GM23338 (cell line): Measurements from ENCODE around the gene CRLF3.

Source experiments
- EZH2 ChIP-seq: fragments of 200-600 bp; sonication (generic); IDR thresholded peaks from one replicate; pipeline ENCODE4 v1.8.0; 2017; ENCODE audit warnings: antibody characterized with exemption, mild to moderate bottlenecking, low read depth; ENCODE audit not compliant: unreplicated experiment
- JUNB ChIP-seq: IDR thresholded peaks from one replicate; pipeline ENCODE4 v1.6.1; 2016; ENCODE audit warnings: antibody characterized with exemption; ENCODE audit not compliant: unreplicated experiment
- POLR2AphosphoS5 ChIP-seq: IDR thresholded peaks from 2 replicates; pipeline ENCODE4 v1.6.1; 2016; ENCODE audit warnings: antibody characterized with exemption, low read depth
- TF ChIP-seq, protein P1 (sequence below), 2 experiments: fragments of 200-600 bp in 1 of 2; sonication (generic) in 1 of 2; conservative IDR thresholded peaks; 2 replicates each; pipeline versions ENCODE4 v1.5.1 to v1.6.1; 2016 to 2017; ENCODE audit warnings: antibody characterized with exemption in 2 of 2, low read depth in 2 of 2, mild to moderate bottlenecking in 2 of 2, moderate library complexity in 1 of 2

GRCh38 chr17:30858556-30859250 is 34.2 kb upstream of the CRLF3 start:
- TF ChIP-seq EZH2 (no peak), JUNB (no peak), POLR2AphosphoS5 (no peak)
- TF ChIP-seq, protein P1, sequence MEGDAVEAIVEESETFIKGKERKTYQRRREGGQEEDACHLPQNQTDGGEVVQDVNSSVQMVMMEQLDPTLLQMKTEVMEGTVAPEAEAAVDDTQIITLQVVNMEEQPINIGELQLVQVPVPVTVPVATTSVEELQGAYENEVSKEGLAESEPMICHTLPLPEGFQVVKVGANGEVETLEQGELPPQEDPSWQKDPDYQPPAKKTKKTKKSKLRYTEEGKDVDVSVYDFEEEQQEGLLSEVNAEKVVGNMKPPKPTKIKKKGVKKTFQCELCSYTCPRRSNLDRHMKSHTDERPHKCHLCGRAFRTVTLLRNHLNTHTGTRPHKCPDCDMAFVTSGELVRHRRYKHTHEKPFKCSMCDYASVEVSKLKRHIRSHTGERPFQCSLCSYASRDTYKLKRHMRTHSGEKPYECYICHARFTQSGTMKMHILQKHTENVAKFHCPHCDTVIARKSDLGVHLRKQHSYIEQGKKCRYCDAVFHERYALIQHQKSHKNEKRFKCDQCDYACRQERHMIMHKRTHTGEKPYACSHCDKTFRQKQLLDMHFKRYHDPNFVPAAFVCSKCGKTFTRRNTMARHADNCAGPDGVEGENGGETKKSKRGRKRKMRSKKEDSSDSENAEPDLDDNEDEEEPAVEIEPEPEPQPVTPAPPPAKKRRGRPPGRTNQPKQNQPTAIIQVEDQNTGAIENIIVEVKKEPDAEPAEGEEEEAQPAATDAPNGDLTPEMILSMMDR (conservative IDR thresholded peaks at IDR 0.05; ENCODE audit: low read depth in 2 of 2) = no peak
